GM12892 (cell line): Measurements from ENCODE around the gene OR8B2. TPM values are rescaled to one million over a fixed set of nuclear protein-coding genes. Genes with fewer than 3 reads are reported as not detected.
"Not testable (repeated sequence)": the region's sequence is repeated elsewhere in the genome, so short reads cannot be mapped to it uniquely, and the experiment has no call there.

ENCODE experiments used
- DNase-seq: peaks from one replicate; pipeline ENCODE4 v3.0.0; 2011; ENCODE audit not compliant: insufficient read length
- FAIRE-seq: peaks from 2 replicates; lab custom pipeline; 2011; peaks lifted over from hg19 to GRCh38; lab: Jason Lieb, UNC
- POLR2A ChIP-seq: IDR thresholded peaks from 2 replicates; pipeline ENCODE4 v1.6.1; 2011; ENCODE audit warnings: low read depth, low read length, control low read depth
- POLR2AphosphoS5 ChIP-seq: IDR thresholded peaks from 2 replicates; pipeline ENCODE4 v1.6.1; 2011; ENCODE audit warnings: low read depth, low read length, control low read depth
- TAF1 ChIP-seq: IDR thresholded peaks from 2 replicates; pipeline ENCODE4 v1.6.1; 2011; ENCODE audit warnings: low read depth, mild to moderate bottlenecking, control low read depth, low read length, borderline replicate concordance
- polyA plus RNA-seq: library from polyadenylated mRNA; unstranded; fragments of >200 nt; gene quantifications from one replicate; pipeline ENCODE4 v1.2.1, GENCODE V29; 2012; ENCODE audit warnings: missing spikeins, inconsistent platforms; ENCODE audit not compliant: missing spikeins

The OR8B2 gene
- not detected for polyA plus RNA-seq

GRCh38 chr11:124384399-124384798 is at the start of gene OR8B2:
Gene OR8B2 (minus strand): TSS chr11:124384499. CDS start chr11:124383343, 1,156 bp downstream.
- DNase-seq (no peak), FAIRE-seq (no peak)
- TF ChIP-seq TAF1 (no peak), POLR2A (no peak), POLR2AphosphoS5 (no peak)

- TF ChIP-seq POLR2A (no peak), POLR2AphosphoS5 (no peak), TAF1 (no peak)
- no peak for DNase-seq
- FAIRE-seq, result no peak
Measured at GRCh38 chr11:124429599-124429998, 45.3 kb upstream of the OR8B2 start.

GRCh38 chr11:124424384-124424921 is 40.2 kb upstream of the OR8B2 start, which contains the start of gene OR8B4:
Gene OR8B4 (minus strand): TSS chr11:124424871. CDS start chr11:124424871, 0 bp downstream.
- DNase-seq (no peak), FAIRE-seq (no peak)
- TF ChIP-seq TAF1 (no peak), POLR2A (no peak), POLR2AphosphoS5 (no peak)

- no peak for DNase-seq
- TF ChIP-seq POLR2AphosphoS5 (no peak), POLR2A (no peak), TAF1 (no peak)
- FAIRE-seq, result no peak
Measured at GRCh38 chr11:124421043-124421442, 36.7 kb upstream of the OR8B2 start.

GRCh38 chr11:124415356-124415923 is 31.1 kb upstream of the OR8B2 start:
- no peak for TF ChIP-seq POLR2AphosphoS5
- no peak for TF ChIP-seq POLR2A
- TF ChIP-seq TAF1, result no peak
- FAIRE-seq, result no peak
- DNase-seq, result no peak

GRCh38 chr11:124409906-124410305 is 25.6 kb upstream of the OR8B2 start:
- FAIRE-seq, result no peak
- no peak for TF ChIP-seq TAF1
- no peak for TF ChIP-seq POLR2AphosphoS5
- no peak for TF ChIP-seq POLR2A
- no peak for DNase-seq

GRCh38 chr11:124405581-124405980 is 21.3 kb upstream of the OR8B2 start:
- TF ChIP-seq POLR2A (no peak), POLR2AphosphoS5 (no peak), TAF1 (no peak)
- DNase-seq, result no peak
- FAIRE-seq, result no peak

GRCh38 chr11:124403186-124403585 is 18.9 kb upstream of the OR8B2 start:
- not testable (repeated sequence) for DNase-seq, FAIRE-seq

GRCh38 chr11:124402326-124402922 is 18.1 kb upstream of the OR8B2 start:
- no peak for TF ChIP-seq TAF1
- no peak for TF ChIP-seq POLR2A
- no peak for TF ChIP-seq POLR2AphosphoS5
- peak; percentile 9 for DNase-seq

GRCh38 chr11:124398924-124399323 is 14.6 kb upstream of the OR8B2 start, which contains the start of gene OR8B3:
Gene OR8B3 (minus strand): TSS chr11:124399024. CDS start chr11:124397351, 1,673 bp downstream.
- FAIRE-seq (no peak), DNase-seq (no peak)
- TF ChIP-seq TAF1 (no peak), POLR2A (no peak), POLR2AphosphoS5 (no peak)

More at GRCh38 chr11:124402326-124402922, 18.1 kb upstream of the OR8B2 start:
- peak; percentile 48 for FAIRE-seq

- DNase-seq, FAIRE-seq: not testable (repeated sequence)
Measured at GRCh38 chr11:124396847-124397246, 12.5 kb upstream of the OR8B2 start.

GRCh38 chr11:124394408-124394807 is 10.1 kb upstream of the OR8B2 start:
- TF ChIP-seq POLR2AphosphoS5 (no peak), POLR2A (no peak), TAF1 (no peak)
- FAIRE-seq (no peak), DNase-seq (no peak)

GRCh38 chr11:124382857-124383256 is 1.4 kb downstream of the OR8B2 start:
- peak; percentile 79 for FAIRE-seq
- DNase-seq, result not testable (repeated sequence)
